ENCODE data around the gene LDLRAD2.

Gene LDLRAD2

GRCh38 chr1:21861602-21862429 lies 49.8 kb downstream of the LDLRAD2 start:
- Mint-ChIP-seq H3K27me3 (ENCODE audit: low read depth) (no peaks in the 10 kb centered on the region), H3K9me3 (no peaks in the 10 kb centered on the region), H3K4me1 (ENCODE audit: low read depth) (peaks cover 2% of the 10 kb centered on the region)

GRCh38 chr1:21863981-21864380 lies 51.9 kb downstream of the LDLRAD2 start:
- H3K27me3 Mint-ChIP-seq (ENCODE audit: low read depth), result no peaks in the 10 kb centered on the region
- H3K27ac Mint-ChIP-seq, result no peak overlapping the region
- DNase-seq (ENCODE audit: low spot score), result no peak
- H3K4me3 Mint-ChIP-seq, result no peak overlapping the region
- no peaks in the 10 kb centered on the region for H3K36me3 Mint-ChIP-seq (ENCODE audit: low read depth)
- H3K4me1 Mint-ChIP-seq (ENCODE audit: low read depth), result no peaks in the 10 kb centered on the region
- no peaks in the 10 kb centered on the region for H3K9me3 Mint-ChIP-seq

More at GRCh38 chr1:21861602-21862429, 49.8 kb downstream of the LDLRAD2 start:
- Mint-ChIP-seq H3K36me3 (ENCODE audit: low read depth) (no peaks in the 10 kb centered on the region), H3K4me3 (no peak overlapping the region), H3K27ac (no peak overlapping the region)
- DNase-seq (ENCODE audit: low spot score), result no peak

GRCh38 chr1:21864730-21865129 lies 52.7 kb downstream of the LDLRAD2 start:
- no peaks in the 10 kb centered on the region for H3K4me1 Mint-ChIP-seq (ENCODE audit: low read depth)
- DNase-seq (ENCODE audit: low spot score), result no peak
- H3K9me3 Mint-ChIP-seq, result no peaks in the 10 kb centered on the region
- no peaks in the 10 kb centered on the region for H3K36me3 Mint-ChIP-seq (ENCODE audit: low read depth)
- no peak overlapping the region for H3K4me3 Mint-ChIP-seq
- H3K27me3 Mint-ChIP-seq (ENCODE audit: low read depth), result no peaks in the 10 kb centered on the region
- H3K27ac Mint-ChIP-seq, result no peak overlapping the region

- H3K27ac Mint-ChIP-seq, result no peak overlapping the region
- H3K4me1 Mint-ChIP-seq (ENCODE audit: low read depth), result no peaks in the 10 kb centered on the region
- no peaks in the 10 kb centered on the region for H3K36me3 Mint-ChIP-seq (ENCODE audit: low read depth)
- DNase-seq (ENCODE audit: low spot score), result no peak
- H3K4me3 Mint-ChIP-seq, result no peak overlapping the region
- no peaks in the 10 kb centered on the region for H3K27me3 Mint-ChIP-seq (ENCODE audit: low read depth)
- no peaks in the 10 kb centered on the region for H3K9me3 Mint-ChIP-seq
Observed at GRCh38 chr1:21865609-21865942, 53.5 kb downstream of the LDLRAD2 start.

- Mint-ChIP-seq H3K9me3 (no peaks in the 10 kb centered on the region), H3K36me3 (ENCODE audit: low read depth) (no peaks in the 10 kb centered on the region), H3K27ac (no peak overlapping the region), H3K4me1 (ENCODE audit: low read depth) (no peaks in the 10 kb centered on the region), H3K4me3 (no peak overlapping the region), H3K27me3 (ENCODE audit: low read depth) (no peaks in the 10 kb centered on the region)
- DNase-seq (ENCODE audit: low spot score), result no peak
Observed at GRCh38 chr1:21865943-21866706, 54.1 kb downstream of the LDLRAD2 start.

- no peak for DNase-seq (ENCODE audit: low spot score)
- no peaks in the 10 kb centered on the region for H3K9me3 Mint-ChIP-seq
- H3K27me3 Mint-ChIP-seq (ENCODE audit: low read depth), result no peaks in the 10 kb centered on the region
- no peak overlapping the region for H3K4me3 Mint-ChIP-seq
- no peaks in the 10 kb centered on the region for H3K4me1 Mint-ChIP-seq (ENCODE audit: low read depth)
- no peak overlapping the region for H3K27ac Mint-ChIP-seq
- H3K36me3 Mint-ChIP-seq (ENCODE audit: low read depth), result no peaks in the 10 kb centered on the region
Observed at GRCh38 chr1:21866707-21867043, 54.6 kb downstream of the LDLRAD2 start.

GRCh38 chr1:21867451-21867996 lies 55.5 kb downstream of the LDLRAD2 start:
- Mint-ChIP-seq H3K36me3 (ENCODE audit: low read depth) (no peaks in the 10 kb centered on the region), H3K27ac (no peak overlapping the region), H3K4me3 (no peak overlapping the region), H3K9me3 (no peaks in the 10 kb centered on the region), H3K4me1 (ENCODE audit: low read depth) (no peaks in the 10 kb centered on the region), H3K27me3 (ENCODE audit: low read depth) (no peaks in the 10 kb centered on the region)
- DNase-seq (ENCODE audit: low spot score), result no peak

GRCh38 chr1:21868482-21868881 lies 56.4 kb downstream of the LDLRAD2 start:
- no peak overlapping the region for H3K4me3 Mint-ChIP-seq
- no peaks in the 10 kb centered on the region for H3K4me1 Mint-ChIP-seq (ENCODE audit: low read depth)
- no peak overlapping the region for H3K27ac Mint-ChIP-seq
- DNase-seq (ENCODE audit: low spot score), result no peak
- H3K9me3 Mint-ChIP-seq, result no peaks in the 10 kb centered on the region
- H3K27me3 Mint-ChIP-seq (ENCODE audit: low read depth), result no peaks in the 10 kb centered on the region
- H3K36me3 Mint-ChIP-seq (ENCODE audit: low read depth), result no peaks in the 10 kb centered on the region

GRCh38 chr1:21868941-21869454 lies 56.9 kb downstream of the LDLRAD2 start:
- no peaks in the 10 kb centered on the region for H3K4me1 Mint-ChIP-seq (ENCODE audit: low read depth)

GRCh38 chr1:21869620-21870121 lies 57.6 kb downstream of the LDLRAD2 start:
- no peak for DNase-seq (ENCODE audit: low spot score)
- no peaks in the 10 kb centered on the region for H3K36me3 Mint-ChIP-seq (ENCODE audit: low read depth)
- no peaks in the 10 kb centered on the region for H3K27me3 Mint-ChIP-seq (ENCODE audit: low read depth)
- no peaks in the 10 kb centered on the region for H3K4me1 Mint-ChIP-seq (ENCODE audit: low read depth)
- H3K9me3 Mint-ChIP-seq, result no peaks in the 10 kb centered on the region
- no peak overlapping the region for H3K4me3 Mint-ChIP-seq
- H3K27ac Mint-ChIP-seq, result no peak overlapping the region

More at GRCh38 chr1:21868941-21869454, 56.9 kb downstream of the LDLRAD2 start:
- no peak overlapping the region for H3K4me3 Mint-ChIP-seq
- H3K27me3 Mint-ChIP-seq (ENCODE audit: low read depth), result no peaks in the 10 kb centered on the region
- DNase-seq (ENCODE audit: low spot score), result no peak
- H3K36me3 Mint-ChIP-seq (ENCODE audit: low read depth), result no peaks in the 10 kb centered on the region
- no peak overlapping the region for H3K27ac Mint-ChIP-seq
- no peaks in the 10 kb centered on the region for H3K9me3 Mint-ChIP-seq

- no peak for DNase-seq (ENCODE audit: low spot score)
- Mint-ChIP-seq H3K9me3 (no peaks in the 10 kb centered on the region), H3K27ac (no peak overlapping the region), H3K4me1 (ENCODE audit: low read depth) (no peaks in the 10 kb centered on the region), H3K27me3 (ENCODE audit: low read depth) (no peaks in the 10 kb centered on the region), H3K4me3 (no peak overlapping the region), H3K36me3 (ENCODE audit: low read depth) (no peaks in the 10 kb centered on the region)
Observed at GRCh38 chr1:21870611-21871010, 58.5 kb downstream of the LDLRAD2 start.

GRCh38 chr1:21871943-21872342 lies 59.9 kb downstream of the LDLRAD2 start:
- no peak for DNase-seq (ENCODE audit: low spot score)
- Mint-ChIP-seq H3K36me3 (ENCODE audit: low read depth) (no peaks in the 10 kb centered on the region), H3K27me3 (ENCODE audit: low read depth) (no peaks in the 10 kb centered on the region), H3K9me3 (no peaks in the 10 kb centered on the region), H3K4me3 (no peak overlapping the region), H3K4me1 (ENCODE audit: low read depth) (no peaks in the 10 kb centered on the region), H3K27ac (no peak overlapping the region)

GRCh38 chr1:21872445-21873079 lies 60.5 kb downstream of the LDLRAD2 start:
- Mint-ChIP-seq H3K4me1 (ENCODE audit: low read depth) (no peaks in the 10 kb centered on the region), H3K4me3 (no peak overlapping the region), H3K36me3 (ENCODE audit: low read depth) (no peaks in the 10 kb centered on the region), H3K27ac (no peak overlapping the region), H3K27me3 (ENCODE audit: low read depth) (no peaks in the 10 kb centered on the region), H3K9me3 (no peaks in the 10 kb centered on the region)
- no peak for DNase-seq (ENCODE audit: low spot score)

- Mint-ChIP-seq H3K4me3 (no peak overlapping the region), H3K4me1 (ENCODE audit: low read depth) (no peaks in the 10 kb centered on the region), H3K27ac (no peak overlapping the region), H3K27me3 (ENCODE audit: low read depth) (no peaks in the 10 kb centered on the region), H3K9me3 (no peaks in the 10 kb centered on the region), H3K36me3 (ENCODE audit: low read depth) (no peaks in the 10 kb centered on the region)
- DNase-seq (ENCODE audit: low spot score), result no peak
Observed at GRCh38 chr1:21873174-21873573, 61.1 kb downstream of the LDLRAD2 start.

All from T-helper 2 cell treated with Interferon-gamma antibody and Interleukin-4, amounts not matched to agents 5 μg/mL and 100 μg/mL, for 36 hours (primary cell).